Measurements from ENCODE around the gene TIE1.

TIE1 gene

DNA sequence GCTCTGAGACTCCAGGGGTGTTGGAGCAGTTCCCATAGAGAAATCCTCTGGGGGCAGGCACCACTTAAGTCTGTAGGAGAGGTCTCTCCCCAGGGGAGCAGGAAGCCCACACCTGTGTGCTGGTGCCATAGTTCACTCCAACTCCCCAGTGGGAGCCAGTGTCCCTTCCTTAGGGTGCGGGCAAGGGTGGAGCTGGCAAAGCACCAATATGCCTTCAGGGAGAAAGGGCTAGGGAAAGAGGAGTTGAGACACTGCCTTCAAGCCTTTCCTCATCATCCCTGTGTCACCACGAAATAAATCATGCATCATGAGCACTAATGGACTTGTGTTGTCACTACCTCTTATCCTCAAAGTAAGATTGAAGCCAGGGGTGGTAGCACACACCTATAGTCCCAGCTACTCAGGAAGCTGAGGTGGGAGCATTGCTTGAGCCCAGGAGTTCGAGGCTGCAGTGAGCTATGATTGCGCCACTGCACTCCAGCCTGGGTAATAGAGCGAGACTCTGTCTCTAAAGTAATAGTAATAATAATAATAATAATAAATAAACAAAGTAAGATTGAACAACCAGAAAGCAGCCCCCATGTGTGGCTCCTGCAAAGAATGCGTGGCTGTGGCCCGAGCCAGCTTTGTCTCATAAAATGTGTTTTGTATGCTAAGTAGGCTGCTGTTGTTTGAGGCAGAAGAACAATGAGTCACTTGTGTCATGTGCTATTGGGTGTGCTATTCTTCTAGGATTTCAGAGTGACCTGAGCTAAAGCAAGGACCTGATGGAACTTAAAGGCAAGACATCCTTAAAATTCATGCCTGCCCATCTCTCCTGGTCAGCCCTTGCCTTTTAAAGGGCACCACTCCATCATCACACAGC, 6.7 kb upstream of the TIE1 start:
- peak; percentile 58 for DNase-seq (ENCODE audit: low read depth)

GRCh38 chr1:43294761-43295160, 6.0 kb upstream of the TIE1 start:
- DNase-seq (ENCODE audit: low read depth) = no peak

- peak; percentile 17 for DNase-seq (ENCODE audit: low read depth)
Measured at GRCh38 chr1:43296207-43296606, 4.6 kb upstream of the TIE1 start.

- no peak for DNase-seq (ENCODE audit: low read depth)
Measured at GRCh38 chr1:43298055-43298454, 2.7 kb upstream of the TIE1 start.

GRCh38 chr1:43299101-43299500, 1.7 kb upstream of the TIE1 start:
- DNase-seq (ENCODE audit: low read depth) = no peak

DNA sequence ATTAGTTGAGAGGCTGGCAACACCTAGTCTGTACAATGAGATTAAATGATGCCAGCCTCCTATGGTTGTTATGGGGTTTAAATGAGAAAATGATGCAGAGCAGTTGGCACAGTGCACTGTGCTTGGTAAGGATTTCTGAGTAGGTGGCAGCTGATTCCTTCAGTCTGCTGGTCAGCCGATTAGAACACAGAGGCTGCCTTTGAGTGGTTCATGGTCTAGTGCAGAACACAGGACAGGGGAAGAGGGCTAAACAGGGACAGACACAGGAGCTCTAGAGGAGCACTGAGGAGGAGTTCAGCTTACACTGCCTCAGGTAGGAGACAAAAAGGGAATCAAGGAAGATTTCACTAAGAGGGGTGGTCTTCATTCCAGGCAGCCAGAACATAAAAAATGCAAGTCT, 1.4 kb downstream of the TIE1 start:
- DNase-seq (ENCODE audit: low read depth) = no peak

DNA sequence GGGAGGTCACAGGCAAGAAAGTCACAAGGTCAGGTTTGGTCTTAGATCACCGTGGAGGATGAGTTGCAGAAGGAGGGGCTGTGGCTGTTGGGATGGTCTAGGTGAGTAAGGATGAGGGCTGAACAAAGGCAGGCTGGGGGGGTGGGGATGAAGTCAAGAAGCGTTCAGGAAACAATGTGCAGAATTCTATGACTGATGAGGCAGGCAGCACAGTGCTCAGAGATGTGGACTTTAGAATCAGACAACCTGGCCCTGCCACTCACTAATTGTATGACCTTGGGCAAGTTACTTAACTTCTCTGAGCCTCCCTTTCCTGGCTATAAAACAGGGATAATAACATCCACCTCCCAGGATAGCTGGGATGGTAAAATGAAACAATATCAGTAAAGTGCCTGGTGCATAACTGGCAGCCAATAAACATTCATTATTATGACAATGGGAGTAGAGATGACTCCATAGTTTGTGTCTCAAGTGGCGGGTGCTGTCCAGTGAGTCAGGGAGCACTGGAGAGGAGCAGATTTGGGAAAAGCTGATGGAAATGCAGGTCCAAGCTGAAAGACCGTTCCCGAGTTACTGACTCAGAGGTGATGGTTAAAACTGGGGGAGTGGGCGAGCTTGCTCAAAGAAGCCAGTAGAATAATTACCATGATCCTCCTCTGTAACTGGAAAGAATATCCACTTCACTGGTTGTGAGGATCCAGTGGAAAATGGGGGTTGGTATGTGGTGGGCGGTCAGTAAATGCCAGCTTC, 2.1 kb downstream of the TIE1 start:
- DNase-seq (ENCODE audit: low read depth) = no peak

DNA sequence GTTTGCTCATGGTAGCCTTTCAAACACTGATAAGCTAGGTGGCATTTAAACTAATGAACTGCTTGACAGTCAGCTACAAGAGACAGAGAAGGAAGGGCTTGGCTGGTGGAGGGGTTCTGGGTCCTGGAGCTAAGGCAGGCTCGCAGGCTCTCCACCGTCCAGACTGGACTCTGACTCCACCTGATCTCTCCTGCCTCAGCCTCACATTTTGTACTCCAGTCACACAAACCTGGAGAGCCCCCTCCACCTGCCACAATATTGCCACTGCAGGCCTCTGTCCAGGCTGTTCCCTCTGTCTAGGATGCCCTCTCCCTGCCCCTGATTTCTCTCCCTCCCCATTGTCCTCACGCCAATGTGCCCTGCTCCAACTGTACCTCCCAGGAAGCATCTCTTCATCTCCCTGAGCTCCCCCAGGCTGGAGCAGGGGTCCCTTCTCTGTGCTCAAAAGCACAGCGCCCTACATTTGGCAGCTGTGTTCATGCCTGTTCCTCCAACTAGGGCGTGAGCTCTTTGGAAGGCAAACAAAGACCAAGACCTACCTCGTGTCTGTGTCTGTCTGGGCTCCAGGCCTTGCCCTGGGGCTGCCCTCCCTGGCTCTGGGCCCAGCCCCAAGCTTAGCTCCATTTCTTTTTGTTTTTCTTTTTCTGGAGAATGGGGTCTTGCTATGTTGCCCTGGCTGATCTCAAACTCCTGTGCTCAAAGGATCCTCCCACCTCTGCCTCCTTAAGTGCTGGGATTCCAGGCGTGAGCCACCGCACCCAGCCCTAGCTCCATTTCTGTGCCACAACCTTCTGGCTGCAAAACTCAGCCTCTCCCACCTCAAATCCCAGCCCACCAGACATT, 2.9 kb downstream of the TIE1 start:
- no peak for DNase-seq (ENCODE audit: low read depth)

GRCh38 chr1:43304314-43304681, 3.5 kb downstream of the TIE1 start:
- DNase-seq (ENCODE audit: low read depth) = no peak

- DNase-seq (ENCODE audit: low read depth) = no peak
Measured at GRCh38 chr1:43304771-43305300, 4.1 kb downstream of the TIE1 start.

GRCh38 chr1:43305461-43305860, 4.7 kb downstream of the TIE1 start:
- no peak for DNase-seq (ENCODE audit: low read depth)

- peak; percentile 7 for DNase-seq (ENCODE audit: low read depth)
Measured at GRCh38 chr1:43305926-43306687, 5.3 kb downstream of the TIE1 start.

- no peak for DNase-seq (ENCODE audit: low read depth)
Measured at GRCh38 chr1:43306688-43307457, 6.1 kb downstream of the TIE1 start.

DNA sequence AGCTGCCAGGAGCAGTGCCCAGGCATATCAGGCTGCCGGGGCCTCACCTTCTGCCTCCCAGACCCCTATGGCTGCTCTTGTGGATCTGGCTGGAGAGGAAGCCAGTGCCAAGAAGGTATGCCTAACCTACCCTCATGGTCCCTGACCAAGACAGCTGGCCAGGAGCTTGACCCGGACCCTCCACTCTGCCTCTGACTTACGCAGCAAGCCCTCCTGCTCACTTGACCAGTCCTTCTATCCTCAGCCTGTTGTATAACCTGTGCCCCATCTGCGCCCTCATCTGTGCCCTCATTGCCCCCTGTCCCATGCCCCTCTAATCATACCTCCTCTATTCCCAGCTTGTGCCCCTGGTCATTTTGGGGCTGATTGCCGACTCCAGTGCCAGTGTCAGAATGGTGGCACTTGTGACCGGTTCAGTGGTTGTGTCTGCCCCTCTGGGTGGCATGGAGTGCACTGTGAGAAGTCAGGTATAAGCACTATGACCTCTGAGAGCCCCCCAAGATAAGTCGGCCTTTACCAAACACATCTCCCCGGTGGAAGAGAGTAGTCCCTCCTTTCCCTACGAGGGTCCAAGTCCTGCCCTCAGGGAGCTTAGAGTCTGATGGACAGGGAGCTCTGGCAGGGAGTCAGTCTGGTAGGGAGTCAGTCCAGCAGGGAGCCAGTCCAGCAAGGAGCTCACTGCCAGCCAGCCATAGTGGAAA, 6.8 kb downstream of the TIE1 start:
- DNase-seq (ENCODE audit: low read depth) = no peak

DNA sequence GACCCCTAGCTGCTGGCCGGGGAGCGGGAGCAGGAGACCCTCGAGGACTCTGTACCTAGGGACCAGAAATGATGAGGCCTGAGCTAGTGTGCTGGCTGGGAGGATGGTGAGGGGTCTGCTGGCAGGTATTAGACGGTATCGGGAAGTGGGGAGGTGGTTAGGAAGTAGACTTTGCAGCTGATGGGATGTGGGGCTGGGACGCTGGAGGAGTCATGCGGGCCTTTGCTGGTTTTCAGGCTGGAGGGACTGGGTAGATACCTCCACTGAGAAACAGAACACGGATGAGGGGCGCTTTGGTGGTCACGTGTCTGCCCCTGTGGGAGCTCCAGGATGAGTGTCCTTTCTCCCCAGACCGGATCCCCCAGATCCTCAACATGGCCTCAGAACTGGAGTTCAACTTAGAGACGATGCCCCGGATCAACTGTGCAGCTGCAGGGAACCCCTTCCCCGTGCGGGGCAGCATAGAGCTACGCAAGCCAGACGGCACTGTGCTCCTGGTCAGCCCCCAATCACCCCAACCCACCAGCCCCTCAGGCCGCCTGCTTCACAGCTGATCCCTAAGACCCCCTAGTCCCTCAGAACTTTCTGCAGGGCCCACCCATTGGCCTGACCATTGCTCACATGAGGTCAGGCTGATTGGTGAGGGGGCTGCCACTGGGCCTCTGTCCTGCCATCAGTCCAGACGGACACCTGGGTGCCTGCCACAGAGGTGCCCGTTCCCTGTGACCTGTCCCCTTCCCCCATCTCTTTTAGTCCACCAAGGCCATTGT, 8.0 kb downstream of the TIE1 start:
- no peak for DNase-seq (ENCODE audit: low read depth)

- peak; percentile 32 for DNase-seq (ENCODE audit: low read depth)
Measured at GRCh38 chr1:43309405-43310025, 8.7 kb downstream of the TIE1 start.

- DNase-seq (ENCODE audit: low read depth) = no peak
Measured at GRCh38 chr1:43311521-43311920, 10.7 kb downstream of the TIE1 start.

GRCh38 chr1:43312212-43312623, 11.4 kb downstream of the TIE1 start:
- no peak for DNase-seq (ENCODE audit: low read depth)
